Testis (tissue), 3 donors: ENCODE data around the gene FOXD2. TPM values are rescaled to one million over a fixed set of nuclear protein-coding genes. Genes with fewer than 3 reads are reported as not detected.

Source experiments
- DNase-seq: peaks from one replicate; pipeline ENCODE4 v3.0.0-alpha.2; 2019
- H3K27ac ChIP-seq, 2 donors: fragments of 200-600 bp; sonication (generic); one replicate each; pipeline ENCODE4 v1.5.1; 2019
- H3K27me3 ChIP-seq: fragments of 200-600 bp; sonication (generic); one replicate; pipeline ENCODE4 v1.5.1; 2019
- H3K36me3 ChIP-seq: fragments of 200-600 bp; sonication (generic); one replicate; pipeline ENCODE4 v1.5.1; 2017; ENCODE audit warnings: low read depth; ENCODE audit errors: missing control alignments
- H3K4me1 ChIP-seq: fragments of 200-600 bp; sonication (generic); one replicate; pipeline ENCODE4 v1.5.1; 2019
- H3K4me3 ChIP-seq, 2 donors: fragments of 200-600 bp; sonication (generic); one replicate each; pipeline ENCODE4 v1.5.1; 2017 to 2019
- H3K9me3 ChIP-seq: fragments of 200-600 bp; sonication (generic); one replicate; pipeline ENCODE4 v1.5.1; 2017
- POLR2A ChIP-seq: fragments of 450-650 bp; IDR thresholded peaks from one replicate; pipeline ENCODE4 v1.6.1; 2017; ENCODE audit warnings: antibody characterized with exemption, mild to moderate bottlenecking, moderate library complexity
- WGBS, 2 donors: methylation state at CpG; one replicate each; pipeline ENCODE4 v1.1.5; 2018; 5-methylcytosine and 5-hydroxymethylcytosine counted together
- intact Hi-C: fragments of 100-400 bp; cut with DNase I; formaldehyde crosslinking; loops from one replicate; pipeline ENCODE4 v1.15.1; 2023; ENCODE audit warnings: low total_unique reads
- polyA plus RNA-seq: library from polyadenylated mRNA; stranded (reverse); fragments of 350-450 nt; fragmentation: Illumina TruSeq; extraction: RNeasy Lipid Tissue Mini Kit (QIAGEN cat#74804); gene quantifications from one replicate; pipeline ENCODE4 v1.2.3, GENCODE V29; 2014; ENCODE audit warnings: low read depth, low replicate concordance; ENCODE audit not compliant: insufficient read depth
- total RNA-seq, 2 donors: library from RNA; depleted of rRNA; stranded (reverse); fragments of >200 nt; gene quantifications; one replicate each; pipeline ENCODE4 v1.2.3, GENCODE V29; 2016
- TF ChIP-seq, protein P1 (sequence below), 3 experiments: fragments of 450-650 bp in 2 of 3; fragments of 200-600 bp in 1 of 3; sonication (generic) in 1 of 3; IDR thresholded peaks; one replicate each; pipeline ENCODE4 v1.5.1; 2016 to 2019; ENCODE audit warnings: antibody characterized with exemption in 3 of 3, mild to moderate bottlenecking in 2 of 3, moderate library complexity in 1 of 3

FOXD2 gene
- total and polyA plus RNA-seq, 3 donors from 2014 or later = 0.26 to 1.3 (median 0.99) TPM

DNA sequence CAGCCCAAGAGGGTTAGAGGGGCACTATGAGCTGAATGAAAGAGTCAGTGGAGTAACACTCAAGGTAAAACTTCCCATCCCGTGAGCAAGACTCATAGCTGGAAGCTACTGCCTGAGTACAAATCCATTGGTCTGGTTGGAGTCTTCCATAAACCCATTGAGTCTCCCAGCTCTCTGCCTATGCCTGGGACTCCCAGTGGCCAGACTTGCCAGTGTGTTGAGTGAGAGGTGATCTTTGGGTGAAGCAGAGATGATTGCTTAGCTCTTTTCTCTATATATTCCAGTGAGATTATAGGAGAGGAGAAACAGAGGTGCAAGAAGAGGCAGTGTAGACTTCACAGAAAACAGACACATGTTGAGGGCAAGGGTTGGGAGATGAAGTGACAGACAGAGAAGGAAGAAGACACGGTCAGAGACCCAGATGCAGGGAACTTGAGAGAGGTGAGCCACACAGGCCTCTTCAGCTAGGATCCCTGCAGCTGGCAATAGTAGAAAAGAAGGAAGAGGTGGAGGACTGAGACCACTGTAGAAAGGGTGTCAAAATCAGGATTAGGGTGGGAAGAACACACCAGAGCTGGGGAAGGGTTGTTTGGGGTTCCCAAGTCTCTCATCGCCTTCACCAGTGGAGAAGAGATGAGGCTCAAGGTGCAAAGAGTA, 3.7 kb downstream of the FOXD2 start:
- intact Hi-C loops = no loop called here
- no peak overlapping the region for H3K4me3 ChIP-seq
- DNase-seq = no peak
- 90 to 93% methylated on average over 3 of the region's 3 CpGs for WGBS, 2 donors
- H3K4me1 ChIP-seq = peaks cover 6% of the 10 kb centered on the region
- peaks cover 3% of the 10 kb centered on the region for H3K27me3 ChIP-seq
- no peak for TF ChIP-seq POLR2A
- TF ChIP-seq, protein P1, sequence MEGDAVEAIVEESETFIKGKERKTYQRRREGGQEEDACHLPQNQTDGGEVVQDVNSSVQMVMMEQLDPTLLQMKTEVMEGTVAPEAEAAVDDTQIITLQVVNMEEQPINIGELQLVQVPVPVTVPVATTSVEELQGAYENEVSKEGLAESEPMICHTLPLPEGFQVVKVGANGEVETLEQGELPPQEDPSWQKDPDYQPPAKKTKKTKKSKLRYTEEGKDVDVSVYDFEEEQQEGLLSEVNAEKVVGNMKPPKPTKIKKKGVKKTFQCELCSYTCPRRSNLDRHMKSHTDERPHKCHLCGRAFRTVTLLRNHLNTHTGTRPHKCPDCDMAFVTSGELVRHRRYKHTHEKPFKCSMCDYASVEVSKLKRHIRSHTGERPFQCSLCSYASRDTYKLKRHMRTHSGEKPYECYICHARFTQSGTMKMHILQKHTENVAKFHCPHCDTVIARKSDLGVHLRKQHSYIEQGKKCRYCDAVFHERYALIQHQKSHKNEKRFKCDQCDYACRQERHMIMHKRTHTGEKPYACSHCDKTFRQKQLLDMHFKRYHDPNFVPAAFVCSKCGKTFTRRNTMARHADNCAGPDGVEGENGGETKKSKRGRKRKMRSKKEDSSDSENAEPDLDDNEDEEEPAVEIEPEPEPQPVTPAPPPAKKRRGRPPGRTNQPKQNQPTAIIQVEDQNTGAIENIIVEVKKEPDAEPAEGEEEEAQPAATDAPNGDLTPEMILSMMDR (IDR thresholded peaks at IDR 0.05) = no peak
- no peaks in the 10 kb centered on the region for H3K36me3 ChIP-seq
- no peaks in the 10 kb centered on the region for H3K9me3 ChIP-seq
- no peak overlapping the region for H3K27ac ChIP-seq

DNA sequence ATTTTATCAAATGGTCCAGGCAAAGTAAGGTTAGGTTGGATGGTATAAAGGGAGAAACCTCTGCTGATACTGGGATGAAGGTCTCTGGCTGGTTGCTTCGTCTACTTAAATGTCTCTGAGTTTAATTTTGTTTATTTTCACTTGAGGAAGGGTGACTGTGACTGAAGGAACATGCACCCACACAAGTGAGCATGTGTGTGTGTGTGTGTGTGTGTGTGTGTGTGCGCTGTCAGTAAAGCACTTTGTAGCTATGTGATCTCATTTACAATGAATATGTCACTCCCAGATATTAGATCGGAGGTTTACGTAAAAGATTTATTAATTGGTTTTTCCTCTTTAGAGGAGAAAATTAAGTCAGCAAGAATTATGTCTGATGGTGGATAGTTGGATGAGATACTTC, 4.4 kb downstream of the FOXD2 start:
- Histone ChIP-seq H3K27me3 (peaks cover 3% of the 10 kb centered on the region), H3K9me3 (no peaks in the 10 kb centered on the region), H3K27ac (no peak overlapping the region), H3K4me3 (no peak overlapping the region), H3K36me3 (no peaks in the 10 kb centered on the region), H3K4me1 (peaks cover 6% of the 10 kb centered on the region)
- WGBS, 2 donors = 89 to 93% methylated on average over 4 of the region's 4 CpGs
- DNase-seq = no peak
- intact Hi-C loops = no loop called here
- TF ChIP-seq POLR2A = no peak
- TF ChIP-seq, protein P1 (IDR thresholded peaks at IDR 0.05) = no peak

DNA sequence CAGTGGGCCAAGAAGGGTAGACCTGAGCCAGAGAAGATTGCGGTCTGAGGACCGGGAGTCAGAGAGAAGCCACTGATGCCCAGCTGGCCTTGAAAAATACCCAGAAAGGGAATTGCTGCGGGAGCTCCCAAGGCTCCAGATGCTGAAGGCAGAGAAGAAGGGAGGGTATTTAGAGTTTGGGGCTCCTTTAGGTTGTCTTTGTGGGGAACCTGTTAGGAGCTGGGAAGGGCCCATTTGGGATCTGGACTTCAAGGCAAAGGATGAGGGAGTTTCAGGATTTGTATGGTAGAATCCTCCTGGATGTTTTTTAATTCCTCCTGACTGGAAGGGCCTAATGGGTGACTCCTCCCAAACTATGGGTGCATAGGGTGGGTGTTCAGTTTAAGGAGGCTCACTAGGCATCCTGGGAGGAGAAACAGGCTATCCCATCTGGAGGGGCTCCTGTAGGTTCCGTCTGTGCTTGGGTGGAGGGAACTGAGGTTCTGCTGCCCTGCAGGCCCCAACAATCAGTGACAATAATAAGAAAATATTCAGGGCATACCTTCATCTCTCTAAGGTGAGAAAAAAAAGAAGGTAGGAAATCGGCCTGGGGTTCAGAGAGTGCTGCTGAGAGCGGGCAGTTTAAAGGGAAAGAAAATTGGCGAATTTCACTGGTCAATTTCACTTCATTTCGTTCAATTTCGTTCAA, 5.1 kb downstream of the FOXD2 start:
- Histone ChIP-seq H3K4me1 (peaks cover 6% of the 10 kb centered on the region), H3K27ac (no peak overlapping the region), H3K9me3 (no peaks in the 10 kb centered on the region), H3K27me3 (peaks cover 3% of the 10 kb centered on the region), H3K4me3 (no peak overlapping the region), H3K36me3 (no peaks in the 10 kb centered on the region)
- no peak for TF ChIP-seq POLR2A
- TF ChIP-seq, protein P1 (IDR thresholded peaks at IDR 0.05) = no peak
- no peak for DNase-seq
- intact Hi-C loops = no loop called here
- 50 to 56% methylated on average over 9 of the region's 9 CpGs for WGBS, 2 donors

DNA sequence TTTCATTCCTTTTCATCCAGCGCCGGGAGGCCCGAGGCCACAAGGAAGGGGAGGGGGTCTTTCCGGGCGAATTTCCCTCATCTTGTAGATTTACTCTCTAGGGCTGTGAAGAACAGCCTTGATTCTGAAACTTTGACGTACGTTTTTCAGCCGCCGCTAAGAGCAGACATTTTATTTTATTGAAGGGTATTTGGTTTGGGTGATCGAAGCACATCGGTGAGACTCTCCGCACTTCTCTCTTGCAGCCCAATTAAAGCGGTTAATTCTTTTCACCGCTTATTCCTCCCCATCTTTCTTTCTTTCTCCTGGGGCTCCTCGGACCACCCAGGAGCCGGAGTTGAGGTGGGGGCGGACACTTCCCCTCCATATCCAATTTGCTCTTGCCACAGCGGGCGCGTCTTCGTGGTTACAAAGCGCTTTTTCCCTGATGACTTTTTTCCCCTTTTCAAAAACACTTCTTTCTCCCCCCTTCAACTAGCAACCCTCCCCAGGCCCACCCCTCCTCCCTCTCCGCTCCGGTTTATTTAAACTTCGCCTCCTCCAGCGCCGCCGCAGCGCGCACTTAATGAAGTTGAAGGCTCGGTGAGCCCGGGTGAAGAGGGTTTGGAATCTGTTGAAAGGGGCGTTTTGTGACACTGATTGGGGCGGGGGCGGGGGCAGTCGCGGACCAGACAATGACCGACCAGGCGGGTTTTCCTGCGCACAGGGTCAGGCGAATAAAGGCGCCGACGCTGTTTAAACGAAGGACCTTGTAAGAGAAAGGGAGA, 5.9 kb downstream of the FOXD2 start:
- DNase-seq = no peak
- Histone ChIP-seq H3K36me3 (no peaks in the 10 kb centered on the region), H3K27ac (no peak overlapping the region), H3K27me3 (peaks cover 3% of the 10 kb centered on the region), H3K4me1 (peaks cover 6% of the 10 kb centered on the region), H3K9me3 (no peaks in the 10 kb centered on the region), H3K4me3 (no peak overlapping the region)
- 14 to 17% methylated on average over 44 to 45 of the region's 45 CpGs for WGBS, 2 donors
- intact Hi-C loops = no loop called here
- TF ChIP-seq, protein P1 (IDR thresholded peaks at IDR 0.05) = no peak
- TF ChIP-seq POLR2A = no peak
